H1 (cell line): Measurements from ENCODE around the gene UBA5. TPM values are rescaled to one million over a fixed set of nuclear protein-coding genes. Genes with fewer than 3 reads are reported as not detected.

Source experiments
- CTCF ChIA-PET: fragments of 300-600 bp; sonication (Branson Sonifier 250); formaldehyde crosslinking; loops from one replicate; lab custom pipeline; 2021; ENCODE audit not compliant: partially characterized antibody; lab: Charles Lee
- POLR2A ChIA-PET: fragments of 300-600 bp; sonication (Branson Sonifier 250); formaldehyde crosslinking; loops from one replicate; lab custom pipeline; 2021; ENCODE audit warnings: inconsistent platforms; ENCODE audit not compliant: partially characterized antibody; lab: Charles Lee
- DNase-seq, 2 experiments: peaks; one replicate each; pipeline versions ENCODE4 v3.0.0 to v3.0.0-alpha.2; 2010 to 2022; ENCODE audit warnings: low spot score in 2 of 2, low read depth in 1 of 2, mixed read lengths in 1 of 2
- FAIRE-seq: peaks from 2 replicates; lab custom pipeline; 2011; peaks lifted over from hg19 to GRCh38; lab: Jason Lieb, UNC
- H2AFZ ChIP-seq: 2 replicates; pipeline ENCODE4 v1.8.1; 2012; ENCODE audit warnings: low read length, inconsistent platforms
- H2AK5ac ChIP-seq: 2 replicates; pipeline ENCODE4 v1.6.1; 2013; ENCODE audit warnings: low read depth, low read length
- H2BK120ac ChIP-seq: replicated peaks from 2 replicates; pipeline ENCODE3; 2013; ENCODE audit warnings: low read depth, low read length, inconsistent platforms
- H2BK12ac ChIP-seq: 2 replicates; pipeline ENCODE4 v1.6.1; 2013; ENCODE audit warnings: low read depth, low read length
- H2BK15ac ChIP-seq: 2 replicates; pipeline ENCODE4 v1.6.1; 2013; ENCODE audit warnings: low read length
- H2BK20ac ChIP-seq: 2 replicates; pipeline ENCODE4 v1.6.1; 2013; ENCODE audit warnings: low read length
- H2BK5ac ChIP-seq: 2 replicates; pipeline ENCODE4 v1.6.1; 2013; ENCODE audit warnings: low read depth, low read length
- H3K14ac ChIP-seq: 2 replicates; pipeline ENCODE4 v1.6.1; 2013; ENCODE audit warnings: inconsistent platforms; ENCODE audit not compliant: insufficient read length
- H3K18ac ChIP-seq: 2 replicates; pipeline ENCODE4 v1.6.1; 2013; ENCODE audit warnings: low read length; ENCODE audit errors: extremely low read depth
- H3K23ac ChIP-seq: 2 replicates; pipeline ENCODE4 v1.6.1; 2013; ENCODE audit warnings: inconsistent platforms; ENCODE audit not compliant: insufficient read length
- H3K23me2 ChIP-seq: 2 replicates; pipeline ENCODE4 v1.6.1; 2013; ENCODE audit warnings: low read depth, low read length
- H3K27ac ChIP-seq: 2 replicates; pipeline ENCODE4 v1.6.1; 2011; ENCODE audit warnings: low read depth, low read length, inconsistent platforms
- H3K27me3 ChIP-seq, 4 experiments: replicated peaks in 1 of 4; 1 replicate in 1 of 4; 2 replicates in 3 of 4; pipeline versions ENCODE4 v1.6.1 to v1.8.1; 2011 to 2013; ENCODE audit warnings: low read length in 3 of 4, mild to moderate bottlenecking in 3 of 4, inconsistent platforms in 2 of 4, mixed read lengths in 2 of 4, moderate library complexity in 1 of 4; ENCODE audit not compliant: control insufficient read depth in 3 of 4, insufficient read depth in 3 of 4; ENCODE audit errors: extremely low read depth in 1 of 4
- H3K36me3 ChIP-seq, 4 experiments: 2 replicates each; pipeline versions ENCODE4 v1.6.1 to v1.8.1; 2011 to 2013; ENCODE audit warnings: mild to moderate bottlenecking in 4 of 4, low read length in 3 of 4, moderate library complexity in 2 of 4, control low read depth in 1 of 4, inconsistent platforms in 1 of 4; ENCODE audit not compliant: insufficient read depth in 4 of 4, control insufficient read depth in 2 of 4
- H3K4ac ChIP-seq: replicated peaks from 2 replicates; pipeline ENCODE3; 2013; ENCODE audit warnings: low read length, low read depth, mixed read lengths, inconsistent platforms; ENCODE audit not compliant: insufficient read length
- H3K4me1 ChIP-seq, 4 experiments: replicated peaks in 1 of 4; 1 replicate in 1 of 4; 2 replicates in 3 of 4; pipeline versions ENCODE4 v1.6.1 to v1.8.1; 2011 to 2013; ENCODE audit warnings: low read length in 3 of 4, inconsistent platforms in 2 of 4, mixed read lengths in 1 of 4; ENCODE audit not compliant: insufficient read depth in 4 of 4, control insufficient read depth in 3 of 4
- H3K4me2 ChIP-seq, 2 experiments: 2 replicates each; pipeline versions ENCODE4 v1.6.1 to v1.8.1; 2011 to 2013; ENCODE audit warnings: low read depth in 2 of 2, low read length in 2 of 2, control low read depth in 1 of 2, inconsistent platforms in 1 of 2, mild to moderate bottlenecking in 1 of 2; ENCODE audit not compliant: insufficient read depth in 1 of 2
- H3K4me3 ChIP-seq, 4 experiments: fragments of 200-600, 300-600 bp in 1 of 4; sonication (generic), shearing (Covaris generic), sonication (Bioruptor Twin) in 1 of 4; 2 replicates each; pipeline versions ENCODE4 v1.5.1 to v1.8.1; 2011 to 2016; ENCODE audit warnings: low read length in 4 of 4, low read depth in 3 of 4, control low read depth in 2 of 4, inconsistent platforms in 2 of 4, mild to moderate bottlenecking in 2 of 4, mixed read lengths in 1 of 4, moderate library complexity in 1 of 4; ENCODE audit not compliant: insufficient read depth in 2 of 4; ENCODE audit errors: extremely low read depth in 1 of 4
- H3K56ac ChIP-seq: replicated peaks from 2 replicates; pipeline ENCODE3; 2013; ENCODE audit warnings: low read depth, mild to moderate bottlenecking, mixed read lengths, low read length, inconsistent platforms; ENCODE audit not compliant: insufficient read length
- H3K79me1 ChIP-seq: 2 replicates; pipeline ENCODE4 v1.6.1; 2013; ENCODE audit warnings: low read depth, low read length, control low read depth
- H3K79me2 ChIP-seq, 2 experiments: 2 replicates each; pipeline versions ENCODE4 v1.6.1 to v1.8.1; 2012 to 2013; ENCODE audit warnings: low read length in 2 of 2, mild to moderate bottlenecking in 2 of 2, inconsistent platforms in 1 of 2; ENCODE audit not compliant: insufficient read depth in 2 of 2, control insufficient read depth in 1 of 2
- H3K9ac ChIP-seq, 4 experiments: replicated peaks in 1 of 4; 1 replicate in 1 of 4; 2 replicates in 3 of 4; pipeline versions ENCODE4 v1.6.1 to v1.8.1; 2011 to 2013; ENCODE audit warnings: low read depth in 3 of 4, low read length in 3 of 4, control low read depth in 2 of 4, mild to moderate bottlenecking in 2 of 4, moderate library complexity in 2 of 4, inconsistent platforms in 1 of 4; ENCODE audit errors: extremely low read depth in 1 of 4
- H3K9me3 ChIP-seq, 2 experiments: 2 replicates each; pipeline versions ENCODE4 v1.6.1 to v1.8.1; 2012 to 2013; ENCODE audit warnings: mild to moderate bottlenecking in 2 of 2, moderate library complexity in 2 of 2, control low read depth in 1 of 2, inconsistent platforms in 1 of 2, low read depth in 1 of 2, low read length in 1 of 2, mixed read lengths in 1 of 2; ENCODE audit not compliant: insufficient read depth in 2 of 2
- H4K20me1 ChIP-seq, 2 experiments: replicated peaks in 1 of 2; 2 replicates each; pipeline versions ENCODE3 to v1.8.1; 2011 to 2013; ENCODE audit warnings: inconsistent platforms in 2 of 2, low read length in 2 of 2, mild to moderate bottlenecking in 1 of 2; ENCODE audit not compliant: insufficient read depth in 2 of 2, control insufficient read depth in 1 of 2
- H4K5ac ChIP-seq: 2 replicates; pipeline ENCODE4 v1.6.1; 2013; ENCODE audit warnings: low read length, low read depth, mixed read lengths, inconsistent platforms; ENCODE audit not compliant: insufficient read length
- H4K8ac ChIP-seq: 2 replicates; pipeline ENCODE4 v1.8.0; 2013; ENCODE audit warnings: mild to moderate bottlenecking, moderate library complexity, low read length, inconsistent platforms; ENCODE audit not compliant: insufficient read depth; ENCODE audit errors: extremely low read depth
- H4K91ac ChIP-seq: replicated peaks from 2 replicates; pipeline ENCODE3; 2013; ENCODE audit warnings: low read length, mixed read lengths, inconsistent platforms; ENCODE audit not compliant: insufficient read length
- CBX8 ChIP-seq: fragments of 300-800, 300-1000 bp; sonication (generic); IDR thresholded peaks from 2 replicates; pipeline ENCODE4 v1.7.1; 2016; ENCODE audit warnings: low read depth, low read length, borderline replicate concordance
- CEBPB ChIP-seq: IDR thresholded peaks from 2 replicates; pipeline ENCODE4 v1.6.1; 2012; ENCODE audit warnings: low read depth, low read length
- CTBP2 ChIP-seq: IDR thresholded peaks from 2 replicates; pipeline ENCODE4 v1.7.0; 2011; ENCODE audit warnings: borderline replicate concordance, mild to moderate bottlenecking, moderate library complexity, mixed read lengths, low read length; ENCODE audit not compliant: insufficient read depth, insufficient read length
- CTCF ChIP-seq, 3 experiments: IDR thresholded peaks; 1 replicate in 2 of 3; 2 replicates in 1 of 3; pipeline versions ENCODE4 v1.5.1 to v1.6.1; 2011; ENCODE audit warnings: low read length in 3 of 3, mild to moderate bottlenecking in 3 of 3, inconsistent platforms in 2 of 3, low read depth in 1 of 3, moderate library complexity in 1 of 3; ENCODE audit not compliant: insufficient read depth in 1 of 3; ENCODE audit errors: control extremely low read depth in 1 of 3
- EGR1 ChIP-seq: IDR thresholded peaks from 2 replicates; pipeline ENCODE4 v1.6.1; 2011; ENCODE audit warnings: low read depth, low read length, borderline replicate concordance
- NRF1 ChIP-seq: IDR thresholded peaks from 2 replicates; pipeline ENCODE4 v1.6.1; 2011; ENCODE audit warnings: mild to moderate bottlenecking, low read depth, low read length, improper control_type of control experiment
- PHF8 ChIP-seq: fragments of 200-600 bp; sonication (generic); conservative IDR thresholded peaks from 2 replicates; pipeline ENCODE4 v1.7.1; 2012; ENCODE audit warnings: low read depth, mild to moderate bottlenecking, inconsistent platforms, low read length, moderate library complexity
- RBBP5 ChIP-seq: IDR thresholded peaks from 2 replicates; pipeline ENCODE4 v1.7.1; 2012; ENCODE audit warnings: low read depth, mild to moderate bottlenecking, inconsistent platforms, low read length, moderate library complexity, borderline replicate concordance
- RFX5 ChIP-seq: IDR thresholded peaks from 2 replicates; pipeline ENCODE4 v1.6.1; 2011; ENCODE audit warnings: low read depth, low read length, improper control_type of control experiment, borderline replicate concordance
- RXRA ChIP-seq: IDR thresholded peaks from 2 replicates; pipeline ENCODE4 v1.6.1; 2011; ENCODE audit warnings: low read depth, mild to moderate bottlenecking, low read length, moderate library complexity; ENCODE audit not compliant: insufficient read depth
- SAP30 ChIP-seq: fragments of 300-600 bp; sonication (generic); IDR thresholded peaks from 2 replicates; pipeline ENCODE4 v1.7.1; 2012; ENCODE audit warnings: low read length, moderate library complexity, mild to moderate bottlenecking, inconsistent platforms; ENCODE audit not compliant: insufficient read depth, insufficient replicate concordance
- TAF1 ChIP-seq: IDR thresholded peaks from 2 replicates; pipeline ENCODE4 v1.6.1; 2011; ENCODE audit warnings: mild to moderate bottlenecking, low read depth, low read length
- WGBS, 2 experiments: shearing (Covaris generic) in 1 of 2; methylation state at CpG; one replicate each; pipeline versions ENCODE4 v1.1.6 to v1.1.7; 2013 to 2015; ENCODE audit warnings: low lambda C conversion rate in 2 of 2, mixed read lengths in 2 of 2, inconsistent platforms in 1 of 2, low coverage in 1 of 2, missing lambda C conversion rate in 1 of 2; ENCODE audit not compliant: insufficient replicate concordance in 2 of 2, insufficient coverage in 1 of 2, insufficient read length in 1 of 2; ENCODE audit errors: extremely low coverage in 1 of 2, missing lambda C conversion rate in 1 of 2; 5-methylcytosine and 5-hydroxymethylcytosine counted together
- polyA plus RNA-seq, 7 experiments: library from polyadenylated mRNA; depleted of rRNA in 3 of 7; stranded (reverse) in 5 of 7; unstranded in 2 of 7; fragments of >200 nt in 5 of 7; fragments of 200-250 nt in 2 of 7; gene quantifications; 1 replicate in 5 of 7; 2 replicates in 1 of 7; 4 replicates in 1 of 7; pipeline versions ENCODE4 v1.2.1 to v1.2.3, GENCODE V29; 2011 to 2013; ENCODE audit warnings: missing spikeins in 2 of 7, mixed read lengths in 2 of 7
- total RNA-seq: library from RNA; stranded (reverse); fragmentation: NEBNext Ultra II Directional; extraction: Animal tissue kit (Norgen Biotek cat#: 25700); gene quantifications from 2 replicates; pipeline ENCODE4 v1.2.1, GENCODE V29; 2021

Gene UBA5
- total and polyA plus RNA-seq, 2 of the 8 experiments (the other 6 are each of a cell fraction or from before 2014, with no cell fraction given): 11.0 to 28.0 TPM

DNA sequence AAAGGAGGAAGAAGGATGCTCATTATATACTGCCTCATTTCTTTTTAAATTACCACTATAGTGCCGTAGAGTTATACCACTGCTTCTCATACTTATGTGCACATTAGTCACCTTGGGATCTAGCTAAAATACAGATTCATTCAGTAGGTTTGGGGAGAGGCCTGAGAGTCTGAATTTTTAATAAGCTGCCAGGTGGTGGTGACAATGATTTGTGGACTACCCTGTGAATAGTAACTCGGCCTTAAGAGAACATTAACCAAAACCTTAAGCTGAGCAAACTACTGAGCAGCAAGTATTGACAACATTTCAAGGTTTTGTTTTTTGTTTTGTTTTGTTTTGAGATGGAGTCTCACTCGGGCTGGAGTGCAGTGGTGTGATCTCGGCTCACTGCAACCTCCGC lies 19.8 kb downstream of the UBA5 start:
- H3K4me3 ChIP-seq: no peak overlapping the region
- no peak overlapping the region for H3K4me2 ChIP-seq
- DNase-seq: no peak
- H2AFZ ChIP-seq: no peak overlapping the region
- H3K18ac ChIP-seq: no peak overlapping the region
- H3K4ac ChIP-seq: no peak overlapping the region
- 97% methylated on average over 5 of the region's 5 CpGs; no CpG with 5 or more reads in 1 of the 2 experiments for WGBS, 2 experiments
- no peak for FAIRE-seq
- no peaks in the 10 kb centered on the region for H3K79me1 ChIP-seq
- H3K23me2 ChIP-seq: no peaks in the 10 kb centered on the region
- H4K5ac ChIP-seq: no peak overlapping the region
- ChIA-PET POLR2A (no interaction called here), CTCF (no interaction called here)
- H3K9ac ChIP-seq: no peak overlapping the region
- no peak overlapping the region for H4K8ac ChIP-seq
- no peaks in the 10 kb centered on the region for H3K9me3 ChIP-seq
- no peak overlapping the region for H4K91ac ChIP-seq
- no peak overlapping the region for H3K56ac ChIP-seq
- no peak overlapping the region for H2AK5ac ChIP-seq
- H3K4me1 ChIP-seq: no peaks in the 10 kb centered on the region
- no peak overlapping the region for H3K23ac ChIP-seq
- H2BK12ac ChIP-seq: no peak overlapping the region
- no peak overlapping the region for H3K27ac ChIP-seq
- H3K14ac ChIP-seq: no peak overlapping the region
- no peak overlapping the region for H2BK120ac ChIP-seq
- H3K79me2 ChIP-seq: no peaks in the 10 kb centered on the region
- H2BK15ac ChIP-seq: no peak overlapping the region
- peaks cover 0 to 63% (median 10%) of the 10 kb centered on the region in 4 experiments; a peak in 4 of 8 replicates for H3K36me3 ChIP-seq
- no peaks in the 10 kb centered on the region for H4K20me1 ChIP-seq
- H2BK5ac ChIP-seq: no peak overlapping the region
- H2BK20ac ChIP-seq: no peak overlapping the region
- no peaks in the 10 kb centered on the region for H3K27me3 ChIP-seq
- TF ChIP-seq CEBPB: no peak
- TF ChIP-seq EGR1: no peak
- TF ChIP-seq CTBP2: no peak
- no peak for TF ChIP-seq CBX8
- no peak for TF ChIP-seq SAP30
- TF ChIP-seq RBBP5: no peak
- TF ChIP-seq RFX5: no peak
- TF ChIP-seq PHF8: no peak
- TF ChIP-seq NRF1: no peak
- TF ChIP-seq CTCF (IDR thresholded peaks at IDR 0.05; ENCODE audit: control extremely low read depth in 1 of 3, insufficient read depth in 1 of 3, low read depth in 1 of 3, low read length in 3 of 3): no peak
- TF ChIP-seq RXRA: no peak
- no peak for TF ChIP-seq TAF1
